Measurements from ENCODE around the gene SEC16A.

Gene SEC16A

DNA sequence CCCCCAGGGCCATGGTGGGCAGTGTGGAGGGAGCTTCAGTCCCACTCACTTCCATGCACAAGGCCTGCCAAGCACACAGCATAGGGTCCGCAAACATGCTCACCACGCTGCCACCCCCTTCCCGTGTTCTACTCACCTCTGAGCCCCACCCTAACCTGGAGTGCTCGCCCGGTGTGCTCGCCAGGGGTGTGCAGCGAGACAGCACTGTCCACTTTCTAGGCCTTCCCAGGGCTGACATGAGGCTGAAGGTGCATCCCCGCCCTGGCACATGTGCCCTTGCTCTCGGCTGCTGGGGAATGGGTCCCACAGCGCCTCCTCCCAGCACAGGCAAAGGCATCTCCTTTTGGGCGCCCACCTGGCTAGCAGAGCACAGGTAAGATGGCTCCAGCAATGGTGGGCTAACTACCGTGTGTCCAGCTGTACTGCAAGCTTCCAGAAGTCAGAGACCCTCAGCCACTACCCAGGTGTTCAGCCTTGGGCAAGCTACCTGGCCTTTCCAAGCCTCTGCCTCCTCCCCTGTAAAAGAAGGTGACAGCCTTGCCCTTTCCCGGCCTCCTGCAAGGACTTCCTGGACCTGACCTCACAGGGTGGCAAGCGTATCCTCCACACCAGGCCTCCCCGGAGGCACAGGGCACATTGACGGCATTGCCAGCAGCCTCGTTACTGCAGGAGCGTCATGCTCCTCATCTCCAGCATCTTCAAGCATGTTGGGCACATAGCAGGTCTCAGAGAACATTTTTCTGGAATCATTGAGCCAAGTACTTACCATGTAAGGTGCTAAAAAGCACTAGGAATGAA, 4.2 kb upstream of the SEC16A start:
- no peak for DNase-seq

DNA sequence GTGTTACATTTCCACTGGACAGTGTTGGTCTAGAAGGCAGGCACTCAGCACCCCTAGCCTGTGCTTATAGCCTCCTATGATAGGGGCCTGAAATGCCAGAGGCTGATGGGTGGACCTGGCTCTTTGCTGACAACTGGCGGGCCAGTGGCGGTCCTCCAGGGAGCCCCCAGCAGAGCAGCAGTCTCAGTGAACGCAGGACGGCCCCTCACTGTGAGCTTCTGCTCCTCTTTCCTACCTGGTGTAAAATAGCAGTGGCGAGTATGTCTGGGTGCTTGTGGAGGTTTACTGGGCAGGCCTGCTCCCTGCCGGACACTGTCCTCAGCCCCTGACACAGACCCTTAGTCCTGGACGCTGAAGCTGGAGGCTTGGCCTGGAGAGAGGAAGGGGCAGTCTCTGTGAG, 3.3 kb upstream of the SEC16A start:
- DNase-seq = no peak

- peak; percentile 68 for DNase-seq
These were observed 2.5 kb upstream of the SEC16A start for GRCh38 chr9:136485049-136486045.

GRCh38 chr9:136484153-136485048, 1.6 kb upstream of the SEC16A start:
- peak; percentile 22 for DNase-seq

DNA sequence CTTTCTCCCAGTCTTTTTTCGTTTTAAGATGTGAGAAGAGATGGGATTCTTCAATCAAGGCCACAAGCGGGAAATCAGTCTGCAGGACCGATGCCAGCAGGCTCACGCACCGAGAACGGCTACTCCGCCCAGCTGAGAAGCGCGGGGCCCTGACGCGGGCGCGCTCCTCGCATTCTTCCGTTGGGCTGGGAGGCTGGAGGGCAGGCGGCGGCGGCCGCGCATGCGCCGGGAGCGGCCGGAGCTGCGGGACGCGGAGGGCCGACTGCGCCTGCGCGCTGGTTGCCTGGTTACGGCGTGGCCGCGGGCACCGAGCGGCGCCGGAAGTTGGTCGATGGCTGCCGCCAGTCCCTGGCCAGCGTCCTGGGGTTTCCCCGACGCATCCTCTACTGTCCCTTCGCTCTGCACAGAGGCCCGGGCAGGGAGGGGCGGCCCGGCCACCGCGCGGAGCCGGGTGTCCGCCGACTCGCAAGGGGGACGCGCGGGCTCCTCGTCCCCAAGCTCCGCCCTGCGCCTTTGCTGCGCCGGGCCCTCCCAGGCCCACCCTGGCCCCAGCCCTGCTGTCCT, 831 bp upstream of the SEC16A start:
- DNase-seq = peak; percentile 96

DNA sequence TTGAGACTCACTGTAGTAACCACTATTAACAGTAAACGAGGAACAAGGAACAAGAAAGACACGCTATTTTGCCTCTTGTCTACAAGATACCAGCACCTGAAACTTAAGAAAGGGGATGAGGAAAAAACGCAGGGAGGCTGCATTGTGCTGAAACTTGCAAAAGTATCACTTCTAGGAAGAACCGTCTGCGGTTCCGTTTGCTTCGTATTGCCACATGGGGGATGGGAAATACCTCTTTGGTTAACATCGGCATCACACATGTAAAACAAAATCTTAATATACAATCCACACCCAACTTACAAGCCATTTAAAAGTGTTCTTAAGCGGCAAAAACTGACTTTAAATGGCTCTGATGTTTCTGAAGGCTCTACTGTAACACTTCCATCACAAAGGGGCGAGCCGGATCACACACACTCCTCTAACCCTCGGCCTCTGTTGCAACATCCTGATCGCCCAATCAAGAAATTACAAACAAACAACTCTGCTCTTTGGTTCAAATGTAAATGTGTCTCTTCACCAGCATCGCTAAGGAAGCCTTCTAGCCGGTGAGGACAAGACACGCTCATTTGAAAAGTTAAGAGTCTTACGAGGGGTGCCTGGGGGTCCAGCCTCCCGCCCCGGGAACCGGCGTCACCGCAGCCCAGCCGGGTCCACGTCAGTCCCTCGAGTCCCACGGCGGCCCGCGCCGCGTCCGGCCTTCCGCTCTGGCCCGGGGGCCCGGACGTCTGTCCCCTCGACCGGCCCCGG, 621 bp downstream of the SEC16A start:
- DNase-seq = no peak

DNA sequence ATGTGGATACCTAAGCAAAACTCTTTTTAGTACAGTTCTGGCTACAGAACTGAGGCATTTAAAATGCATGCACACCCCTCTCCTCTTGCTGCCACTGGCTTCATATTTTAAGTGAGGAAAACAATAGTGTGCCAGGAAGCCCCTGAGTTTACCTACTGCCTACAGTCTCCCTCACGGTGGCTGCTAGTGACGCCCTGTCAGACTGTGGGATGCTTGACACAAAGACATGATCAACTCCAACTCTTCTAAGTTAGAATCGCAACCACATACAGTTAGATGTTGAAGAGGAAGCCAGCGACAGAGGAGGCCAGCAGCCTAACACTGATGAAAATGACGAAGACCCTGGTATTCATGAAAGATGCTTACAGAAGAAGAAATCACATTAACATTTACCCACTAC, 1.3 kb downstream of the SEC16A start:
- no peak for DNase-seq

GRCh38 chr9:136476369-136477150, 6.3 kb downstream of the SEC16A start:
- DNase-seq = no peak

GRCh38 chr9:136474974-136475865, 7.6 kb downstream of the SEC16A start:
- no peak for DNase-seq

- DNase-seq = no peak
These were observed 8.7 kb downstream of the SEC16A start for GRCh38 chr9:136474021-136474640.

DNA sequence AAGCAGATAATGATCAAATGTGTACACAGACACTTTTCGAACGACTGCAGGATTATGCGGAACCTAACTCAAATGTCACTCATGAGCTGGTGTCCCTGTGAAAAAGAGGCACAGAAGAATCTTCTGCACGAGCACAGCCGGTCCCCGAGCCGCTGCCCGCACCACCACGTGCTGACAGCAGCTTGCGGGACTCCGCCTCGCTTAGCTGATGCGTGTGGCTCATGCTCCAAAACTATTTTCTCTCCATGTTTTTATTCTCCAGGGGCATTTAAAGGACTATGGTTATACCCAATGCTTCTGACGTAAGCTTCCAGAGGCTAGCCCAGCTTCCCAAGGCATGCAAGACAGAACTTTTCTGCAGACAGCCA, 9.5 kb downstream of the SEC16A start:
- DNase-seq = no peak

DNA sequence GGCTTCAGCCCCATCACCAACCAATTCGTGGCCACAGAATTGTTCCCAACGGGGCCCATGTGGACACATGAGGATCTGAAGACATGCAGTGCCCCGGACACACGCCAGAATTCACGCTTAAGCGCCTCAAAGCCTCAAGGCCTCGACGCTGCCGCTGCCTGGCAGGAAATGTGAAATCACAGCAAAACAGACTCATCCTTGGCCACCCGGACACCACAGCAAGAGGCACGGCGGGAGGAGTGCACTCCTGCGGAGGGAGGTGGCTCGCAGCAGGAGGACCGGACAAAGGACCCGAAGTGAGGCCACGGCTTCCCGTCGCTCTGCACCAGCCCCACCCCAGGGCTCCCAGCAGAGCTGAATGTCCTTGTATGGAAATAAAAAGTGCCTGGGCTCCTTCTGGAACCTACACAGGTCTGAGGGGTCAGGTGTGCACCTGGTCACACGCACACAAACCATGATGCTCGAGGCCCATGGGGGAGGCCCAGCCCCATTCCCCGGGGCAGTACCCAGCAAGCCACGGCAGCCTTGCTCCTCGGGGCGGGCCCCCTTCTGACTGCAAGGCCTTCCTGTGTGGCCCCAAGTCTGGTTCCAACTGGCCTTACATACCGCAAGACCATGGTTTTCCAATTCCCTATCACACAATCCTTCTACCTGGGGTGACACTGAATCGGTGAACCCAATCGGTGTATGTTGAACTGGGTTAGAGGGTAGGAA, 10.0 kb downstream of the SEC16A start:
- no peak for DNase-seq

DNA sequence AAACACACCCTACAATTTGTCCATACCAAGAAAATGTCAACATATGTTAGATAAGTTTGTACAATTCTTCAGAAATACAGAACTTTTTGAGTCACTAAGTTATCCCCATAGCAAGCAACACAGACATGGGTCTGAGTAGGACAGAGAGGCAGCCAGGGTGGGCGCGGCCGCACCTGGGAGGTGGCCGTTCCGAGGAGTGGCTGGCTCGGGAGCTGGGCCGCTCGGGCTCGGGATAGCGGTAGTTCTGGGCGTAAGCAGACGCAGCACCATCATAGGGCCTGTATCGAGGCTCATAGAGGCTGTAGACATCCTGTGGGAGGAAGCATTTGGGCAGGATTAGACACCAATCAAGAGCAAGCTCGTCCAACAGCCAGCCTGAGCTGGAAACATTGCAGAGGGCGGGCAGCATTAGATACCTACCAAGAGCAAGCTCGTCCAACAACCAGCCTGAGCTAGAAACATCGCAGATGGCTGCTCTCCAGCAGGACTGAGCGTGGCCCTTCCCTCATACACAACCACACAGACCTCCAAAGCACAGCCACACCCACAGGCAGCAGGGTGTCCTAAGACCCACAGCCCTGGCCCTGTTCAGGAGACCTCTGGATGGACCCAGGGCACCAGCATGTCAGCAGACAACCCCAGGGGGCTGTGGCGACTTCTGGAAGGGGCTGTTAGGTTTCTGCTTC, 10.9 kb downstream of the SEC16A start:
- DNase-seq = no peak

- DNase-seq = no peak
These were observed 11.9 kb downstream of the SEC16A start for GRCh38 chr9:136470792-136471469.

- no peak for DNase-seq
These were observed 12.5 kb downstream of the SEC16A start for GRCh38 chr9:136470356-136470755.

- DNase-seq = no peak
These were observed 15.1 kb downstream of the SEC16A start for GRCh38 chr9:136467766-136468165.

- no peak for DNase-seq
These were observed 16.7 kb downstream of the SEC16A start for GRCh38 chr9:136466155-136466541.

Data from NCI-H774 (cell line).